Ovary (tissue), 9 donors: ENCODE data around the gene GSK3A. TPM values are rescaled to one million over a fixed set of nuclear protein-coding genes. Genes with fewer than 3 reads are reported as not detected.

ENCODE experiments used
- DNase-seq, 5 donors: peaks; one replicate each; pipeline ENCODE4 v3.0.0-alpha.2; 2019 to 2020
- H3K27ac ChIP-seq, 2 donors: fragments of 200-600 bp; one replicate each; pipeline versions ENCODE4 v1.5.1 to v1.8.0; 2019 to 2022
- H3K27me3 ChIP-seq: fragments of 200-600 bp; one replicate; pipeline ENCODE4 v1.8.0; 2022
- H3K36me3 ChIP-seq: fragments of 200-600 bp; sonication (generic); one replicate; pipeline ENCODE4 v1.5.1; 2019
- H3K4me1 ChIP-seq: one replicate; pipeline ENCODE4 v1.8.1; 2013; ENCODE audit warnings: mild to moderate bottlenecking, moderate library complexity; ENCODE audit not compliant: insufficient read depth
- H3K4me3 ChIP-seq: fragments of 200-600 bp; sonication (generic); one replicate; pipeline ENCODE4 v1.5.1; 2017
- H3K9me3 ChIP-seq, 2 donors: fragments of 200-600 bp in 1 of 2; sonication (generic) in 1 of 2; one replicate each; pipeline versions ENCODE4 v1.5.1 to v1.8.1; 2013 to 2019; ENCODE audit warnings: mild to moderate bottlenecking in 1 of 2, moderate library complexity in 1 of 2
- CTCF ChIP-seq, 3 donors: fragments of 450-650 bp in 2 of 3; fragments of 200-600 bp in 1 of 3; IDR thresholded peaks; one replicate each; pipeline versions ENCODE4 v1.5.1 to v1.8.0; 2016 to 2022; ENCODE audit warnings: antibody characterized with exemption in 3 of 3, mild to moderate bottlenecking in 1 of 3
- EP300 ChIP-seq: sonication (generic); formaldehyde crosslinking; IDR thresholded peaks from one replicate; pipeline ENCODE4 v1.6.1; 2017; ENCODE audit warnings: antibody characterized with exemption
- POLR2A ChIP-seq: fragments of 450-650 bp; IDR thresholded peaks from one replicate; pipeline ENCODE4 v1.6.1; 2017; ENCODE audit warnings: antibody characterized with exemption, mild to moderate bottlenecking, moderate library complexity
- WGBS, 3 donors: extraction: QIAGEN DNeasy Blood & Tissue Kit in 1 of 3; methylation state at CpG; one replicate each; pipeline versions ENCODE4 v1.1.5 to v1.1.7; 2013 to 2017; 5-methylcytosine and 5-hydroxymethylcytosine counted together
- intact Hi-C, 4 donors: fragments of 100-400 bp; cut with DNase I; formaldehyde crosslinking; loops; one replicate each; pipeline versions ENCODE4 v1.11.0 to v1.15.1; 2022 to 2023
- polyA plus RNA-seq, 2 donors: library from polyadenylated mRNA; stranded (reverse); fragments of 200-250 nt in 1 of 2; fragments of 350-450 nt in 1 of 2; fragmentation: Illumina TruSeq in 1 of 2; extraction: RNeasy Lipid Tissue Mini Kit (QIAGEN cat#74804) in 1 of 2; gene quantifications; one replicate each; pipeline ENCODE4 v1.2.3, GENCODE V29; 2013 to 2014
- total RNA-seq, 7 donors: library from RNA; depleted of rRNA in 2 of 7; stranded (reverse); fragments of >200 nt in 2 of 7; fragmentation: NEBNext Ultra II Directional in 3 of 7; extraction: Animal tissue kit (Norgen Biotek cat#: 25700) in 3 of 7; gene quantifications; one replicate each; pipeline versions ENCODE4 v1.1.0 to v1.2.4, GENCODE V29; 2016 to 2023
- donor health status: DM: no; HTN: no; CAD: no; lungs with moderate emphysema.
- donor health status: DM: no; HTN: no; CAD: no.
- donor health status: Bipolar disorder and iron deficiency.
- donor health status: DM: yes; HTN: yes; CAD: no.
- donor health status: DM: no; HTN: no; CAD: no.
- donor health status: DM: yes; HTN: yes; CAD: no.

Gene GSK3A
- total and polyA plus RNA-seq, 9 donors = 16.0 to 40.9 (median 34.9) TPM

DNA sequence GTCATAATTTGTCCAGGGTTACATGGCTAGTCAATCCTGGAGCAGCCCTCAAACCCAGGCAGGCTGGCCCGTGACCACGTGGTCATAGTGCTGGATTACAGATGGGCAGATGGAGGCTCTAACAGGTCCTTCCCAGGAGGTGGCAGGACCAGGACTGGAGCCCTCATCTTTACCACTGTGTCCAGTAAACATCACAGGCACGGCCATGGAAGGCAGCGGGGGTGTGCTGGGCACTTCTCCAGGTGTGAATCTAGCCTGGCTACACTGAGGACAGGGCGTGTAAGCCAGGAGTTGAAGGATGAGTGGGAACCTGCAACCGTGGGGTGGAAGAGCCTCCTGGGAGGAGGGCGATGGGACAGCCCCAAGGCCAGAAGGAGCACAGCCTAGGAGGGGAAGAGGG lies 32.7 kb upstream of the GSK3A start:
- H3K36me3 ChIP-seq = no peaks in the 10 kb centered on the region
- no peak for TF ChIP-seq EP300
- no peak for TF ChIP-seq CTCF (IDR thresholded peaks at IDR 0.05)
- no peak for TF ChIP-seq POLR2A
- DNase-seq = peak in 2 of 5 donors; percentile 24 to 35
- H3K27ac ChIP-seq = no peak overlapping the region
- intact Hi-C loops = no loop called here
- no peaks in the 10 kb centered on the region for H3K27me3 ChIP-seq
- peaks cover 8% of the 10 kb centered on the region for H3K4me1 ChIP-seq
- H3K4me3 ChIP-seq = no peak overlapping the region
- WGBS, 3 donors = 60 to 64% (median 62%) methylated on average over 7 of the region's 7 CpGs
- H3K9me3 ChIP-seq = no peaks in the 10 kb centered on the region

- Histone ChIP-seq H3K27ac (no peak overlapping the region), H3K36me3 (no peaks in the 10 kb centered on the region), H3K4me1 (peaks cover 4% of the 10 kb centered on the region), H3K27me3 (no peaks in the 10 kb centered on the region), H3K4me3 (no peak overlapping the region), H3K9me3 (no peaks in the 10 kb centered on the region)
- intact Hi-C loops = no loop called here
- 86 to 90% (median 88%) methylated on average over 22 of the region's 22 CpGs for WGBS, 3 donors
- DNase-seq = peak in 3 of 5 donors; percentile 20 to 42 (median 23)
- TF ChIP-seq EP300 = no peak
- TF ChIP-seq CTCF (IDR thresholded peaks at IDR 0.05) = no peak
- no peak for TF ChIP-seq POLR2A
Measured at GRCh38 chr19:42274065-42274682, 31.8 kb upstream of the GSK3A start.

DNA sequence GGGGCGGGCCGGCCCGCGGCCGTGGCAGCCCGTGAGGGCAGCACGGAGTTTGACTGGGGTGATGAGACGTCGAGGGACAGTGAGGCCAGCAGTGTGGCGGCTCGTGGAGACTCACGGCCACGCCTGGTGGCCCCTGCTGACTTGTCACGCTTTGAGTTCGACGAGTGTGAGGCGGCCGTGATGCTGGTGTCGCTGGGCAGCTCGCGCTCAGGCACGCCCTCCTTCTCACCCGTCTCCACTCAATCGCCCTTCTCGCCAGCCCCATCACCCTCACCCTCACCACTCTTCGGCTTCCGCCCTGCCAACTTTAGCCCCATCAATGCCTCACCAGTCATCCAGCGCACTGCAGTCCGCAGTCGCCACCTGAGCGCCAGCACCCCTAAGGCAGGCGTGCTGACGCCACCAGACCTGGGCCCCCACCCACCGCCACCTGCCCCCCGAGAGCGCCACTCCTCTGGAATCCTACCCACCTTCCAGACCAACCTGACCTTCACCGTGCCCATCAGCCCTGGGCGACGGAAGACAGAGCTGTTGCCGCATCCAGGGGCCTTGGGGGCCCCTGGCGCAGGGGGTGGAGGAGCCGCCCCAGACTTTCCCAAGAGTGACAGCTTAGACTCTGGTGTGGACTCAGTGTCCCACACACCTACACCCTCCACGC lies 31.1 kb upstream of the GSK3A start:
- WGBS, 3 donors = 91 to 95% (median 93%) methylated on average over 42 to 43 of the region's 43 CpGs
- H3K36me3 ChIP-seq = no peaks in the 10 kb centered on the region
- no peak overlapping the region for H3K27ac ChIP-seq
- H3K4me3 ChIP-seq = no peak overlapping the region
- intact Hi-C loops = no loop called here
- peak in 2 of 5 donors; percentile 29 to 34 for DNase-seq
- no peaks in the 10 kb centered on the region for H3K27me3 ChIP-seq
- no peaks in the 10 kb centered on the region for H3K9me3 ChIP-seq
- no peak for TF ChIP-seq CTCF (IDR thresholded peaks at IDR 0.05)
- no peak for TF ChIP-seq POLR2A
- TF ChIP-seq EP300 = no peak
- peaks cover 4% of the 10 kb centered on the region for H3K4me1 ChIP-seq

DNA sequence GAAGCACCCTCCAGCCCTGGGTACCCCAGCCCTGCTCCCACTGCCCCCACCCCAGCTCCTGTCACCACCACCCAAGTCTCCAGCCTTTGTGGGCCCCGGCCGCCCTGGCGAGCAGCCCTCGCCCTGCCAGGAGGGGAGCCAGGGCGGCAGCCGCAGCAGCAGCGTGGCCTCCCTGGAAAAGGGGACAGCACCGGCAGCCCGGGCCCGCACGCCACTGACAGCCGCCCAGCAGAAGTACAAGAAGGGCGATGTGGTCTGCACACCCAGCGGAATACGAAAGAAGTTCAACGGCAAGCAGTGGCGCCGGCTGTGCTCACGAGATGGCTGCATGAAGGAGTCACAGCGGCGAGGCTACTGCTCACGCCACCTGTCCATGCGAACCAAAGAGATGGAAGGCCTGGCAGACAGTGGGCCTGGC lies 30.6 kb upstream of the GSK3A start:
- Histone ChIP-seq H3K27me3 (no peaks in the 10 kb centered on the region), H3K4me3 (no peak overlapping the region), H3K4me1 (peaks cover 4% of the 10 kb centered on the region), H3K27ac (no peak overlapping the region), H3K9me3 (no peaks in the 10 kb centered on the region), H3K36me3 (no peaks in the 10 kb centered on the region)
- peak in 2 of 5 donors; percentile 20 to 31 for DNase-seq
- whole genome bisulfite sequencing, 3 donors = 92 to 95% (median 95%) methylated on average over 23 of the region's 23 CpGs
- no peak for TF ChIP-seq CTCF (IDR thresholded peaks at IDR 0.05)
- TF ChIP-seq POLR2A = no peak
- TF ChIP-seq EP300 = no peak
- intact Hi-C loops = no loop called here
